Amniotic stem cell (primary cell): Measurements from ENCODE around the gene FAM107B.

Experiments
- DNase-seq: peaks from one replicate; lab custom pipeline; 2025; lab: John Stamatoyannopoulos, UW

The FAM107B gene

GRCh38 chr10:14491811-14492210 is 282.9 kb downstream of the FAM107B start:
- no peak for DNase-seq

- no peak for DNase-seq
These were observed 285.0 kb downstream of the FAM107B start for GRCh38 chr10:14489522-14490177.

GRCh38 chr10:14487488-14487883 is 287.2 kb downstream of the FAM107B start:
- DNase-seq: no peak

GRCh38 chr10:14486777-14487487 is 287.8 kb downstream of the FAM107B start:
- DNase-seq: no peak

GRCh38 chr10:14485986-14486385 is 288.7 kb downstream of the FAM107B start:
- DNase-seq: no peak

- no peak for DNase-seq
These were observed 291.3 kb downstream of the FAM107B start for GRCh38 chr10:14483417-14483816.

GRCh38 chr10:14481752-14482151 is 292.9 kb downstream of the FAM107B start:
- no peak for DNase-seq

GRCh38 chr10:14481014-14481413 is 293.7 kb downstream of the FAM107B start:
- DNase-seq: no peak

GRCh38 chr10:14478604-14479003 is 296.1 kb downstream of the FAM107B start:
- DNase-seq: peak; percentile 73

GRCh38 chr10:14478201-14478600 is 296.5 kb downstream of the FAM107B start:
- DNase-seq: no peak

- DNase-seq: no peak
These were observed 297.3 kb downstream of the FAM107B start for GRCh38 chr10:14477408-14477710.

- no peak for DNase-seq
These were observed 297.9 kb downstream of the FAM107B start for GRCh38 chr10:14476641-14477407.

GRCh38 chr10:14476006-14476405 is 298.7 kb downstream of the FAM107B start:
- no peak for DNase-seq

GRCh38 chr10:14474656-14475055 is 300.0 kb downstream of the FAM107B start:
- no peak for DNase-seq

- no peak for DNase-seq
These were observed 303.8 kb downstream of the FAM107B start for GRCh38 chr10:14470920-14471319.

- DNase-seq: no peak
These were observed 306.0 kb downstream of the FAM107B start for GRCh38 chr10:14468726-14469125.
